Hypothalamus (tissue), 51 donors: ENCODE data around the gene MAP4K1.
"Not testable (repeated sequence)": the region's sequence is repeated elsewhere in the genome, so short reads cannot be mapped to it uniquely, and the experiment has no call there.

Source experiments
- DNase-seq, 51 donors: peaks; one replicate each; lab custom pipeline; 2025; lab: John Stamatoyannopoulos, UW

MAP4K1 gene

GRCh38 chr19:38629568-38629967, 11.8 kb upstream of the MAP4K1 start:
- no peak for DNase-seq

DNA sequence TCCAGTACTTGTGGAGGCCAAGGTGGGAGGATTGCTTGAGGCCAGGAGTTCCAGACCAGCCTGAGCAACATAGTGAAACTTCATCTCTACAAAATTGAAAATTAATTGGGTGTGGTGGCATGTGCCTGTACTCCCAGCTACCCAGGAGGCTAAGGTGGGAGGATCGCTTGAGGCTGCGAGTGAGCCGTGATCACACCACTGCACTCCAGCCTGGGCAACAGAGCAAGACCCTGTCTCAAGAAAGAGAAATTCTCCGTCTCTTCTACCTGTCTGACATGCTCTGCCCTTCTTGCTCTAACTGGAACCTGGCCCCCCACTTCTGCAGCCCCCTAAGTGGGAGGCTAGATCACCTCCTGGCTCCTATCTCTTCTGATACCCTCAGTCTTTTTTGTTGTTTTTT, 8.6 kb upstream of the MAP4K1 start:
- no peak for DNase-seq

DNA sequence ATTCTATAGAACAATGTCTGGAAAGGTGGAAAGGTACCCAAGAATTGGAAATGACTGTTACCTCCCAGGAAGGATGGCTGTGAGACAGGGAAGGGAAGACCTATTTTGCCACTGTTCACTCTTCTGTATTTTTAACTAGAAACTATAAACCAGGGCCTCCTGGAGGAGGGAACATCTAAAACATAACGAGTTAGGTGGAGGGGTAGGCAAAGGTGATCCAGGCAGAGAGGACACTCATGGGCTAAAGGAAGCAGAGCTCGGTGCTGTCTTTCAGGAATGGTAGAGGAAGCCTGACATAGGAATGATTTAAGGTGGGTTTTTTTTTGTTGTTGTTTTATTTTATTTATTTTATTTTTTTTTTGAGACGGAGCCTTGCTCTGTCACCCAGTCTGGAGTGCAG, 7.1 kb upstream of the MAP4K1 start:
- DNase-seq = no peak

DNA sequence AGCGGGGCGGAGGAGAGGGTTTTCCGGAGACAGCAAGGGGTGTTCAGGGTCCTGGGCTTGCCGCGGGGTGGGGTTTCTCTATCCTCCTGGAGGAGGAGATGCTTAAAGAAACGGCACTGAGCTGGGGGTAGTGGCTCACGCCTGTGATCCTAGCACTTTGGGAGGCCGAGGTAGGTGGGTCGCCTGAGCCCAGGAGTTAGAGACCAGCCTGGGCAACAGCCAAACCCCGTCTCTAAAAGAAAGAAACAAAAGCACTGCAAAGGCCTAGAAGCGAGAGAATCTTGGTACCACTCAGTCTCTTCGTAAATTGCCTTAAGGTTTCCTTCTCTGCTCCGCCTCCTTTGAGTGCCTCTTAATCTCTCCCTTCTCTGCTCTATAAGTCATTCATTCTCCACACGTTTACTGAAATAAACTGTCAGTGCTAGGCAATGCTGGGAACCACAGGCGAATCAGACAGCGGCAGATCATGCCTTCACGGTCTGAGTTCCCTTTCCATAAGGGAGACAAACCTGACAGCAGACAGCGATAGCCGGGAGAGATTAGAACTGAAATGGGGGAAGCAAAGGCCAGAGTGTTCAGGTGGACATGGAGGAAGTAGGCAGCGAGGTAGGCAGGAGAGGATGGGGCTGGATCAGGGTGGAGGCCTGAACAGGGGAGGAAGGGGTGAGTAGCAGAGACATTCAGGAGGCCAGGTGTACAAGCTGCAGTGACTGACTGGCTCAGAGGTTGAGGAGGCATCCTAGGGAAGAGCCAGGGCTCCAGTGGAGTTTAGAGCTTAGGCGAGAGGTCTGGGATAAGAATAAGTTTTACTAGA, 1.8 kb upstream of the MAP4K1 start:
- DNase-seq = no peak

GRCh38 chr19:38618590-38619360, 1.0 kb upstream of the MAP4K1 start, which contains the start of gene EIF3K:
EIF3K (plus strand) TSS chr19:38619188; CDS start chr19:38619269, 81 bp downstream.
- DNase-seq = peak; percentile 91 to 100 (median 98)

GRCh38 chr19:38617283-38617763, 430 bp downstream of the MAP4K1 start:
- DNase-seq = peak in 1 of 51 donors; percentile 6

DNA sequence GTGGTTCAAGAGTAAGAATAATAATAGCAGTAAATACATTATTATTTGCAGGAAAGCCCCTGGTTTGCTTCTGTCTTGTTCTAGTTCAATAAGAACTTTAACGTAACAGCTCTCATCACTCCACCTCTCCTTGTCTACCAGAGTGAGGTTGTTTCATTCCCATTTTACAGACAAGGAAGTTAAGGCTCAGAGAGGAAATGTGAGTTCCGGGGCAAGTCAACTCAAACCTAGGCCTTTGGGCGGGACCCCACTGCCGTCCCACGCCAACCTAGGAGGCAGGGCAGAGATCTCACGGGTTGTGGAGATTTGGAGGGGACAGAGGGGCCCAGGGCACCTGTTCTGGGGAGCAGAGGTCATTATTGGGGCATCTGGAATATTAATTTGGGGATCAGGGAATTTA, 1.5 kb downstream of the MAP4K1 start:
- no peak for DNase-seq

- no peak for DNase-seq
These were observed 2.7 kb downstream of the MAP4K1 start for GRCh38 chr19:38615007-38615581.

DNA sequence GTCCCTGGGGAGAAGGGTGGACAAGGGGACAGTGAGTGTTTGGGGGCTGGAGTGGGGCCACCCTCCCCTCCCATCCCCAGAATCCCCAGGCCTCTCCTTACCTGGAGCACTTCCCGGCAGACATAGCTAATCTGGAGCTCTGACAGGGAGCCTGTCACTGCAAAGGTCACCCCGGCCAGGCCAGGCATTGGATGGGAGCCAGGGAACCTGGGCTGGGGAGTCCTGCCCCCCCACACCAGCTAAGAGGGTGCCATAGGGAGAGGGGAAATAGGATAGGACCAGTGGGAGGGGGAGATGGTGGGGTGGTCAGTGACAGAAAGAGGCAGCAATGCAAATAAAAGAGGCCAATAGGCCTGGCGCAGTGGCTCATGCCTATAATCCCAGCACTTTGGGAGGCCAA, 3.5 kb downstream of the MAP4K1 start:
- no peak for DNase-seq

- no peak for DNase-seq
These were observed 11.6 kb downstream of the MAP4K1 start for GRCh38 chr19:38606131-38606530.

DNA sequence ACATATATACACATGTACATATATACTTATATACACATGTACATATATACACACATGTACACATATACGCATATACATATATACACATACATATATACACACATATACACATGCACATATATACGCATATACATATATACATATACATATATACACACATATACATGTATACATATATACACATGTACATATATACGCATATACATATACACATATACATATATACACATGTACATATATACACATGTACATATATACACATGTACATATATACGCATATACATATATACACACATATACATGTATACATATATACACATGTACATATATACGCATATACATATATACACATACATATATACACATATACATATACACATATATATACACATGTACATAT, 14.9 kb downstream of the MAP4K1 start:
- DNase-seq = not testable (repeated sequence)

- DNase-seq = no peak
These were observed 18.0 kb downstream of the MAP4K1 start for GRCh38 chr19:38599722-38600121.

- no peak for DNase-seq
These were observed 20.7 kb downstream of the MAP4K1 start for GRCh38 chr19:38597075-38597474.

- DNase-seq = peak in 19 of 51 donors; percentile 6 to 47 (median 21)
These were observed 21.4 kb downstream of the MAP4K1 start for GRCh38 chr19:38596057-38596981.

- DNase-seq = no peak
These were observed 24.8 kb downstream of the MAP4K1 start for GRCh38 chr19:38592940-38593339.

GRCh38 chr19:38588041-38588440, 29.7 kb downstream of the MAP4K1 start:
- no peak for DNase-seq

DNA sequence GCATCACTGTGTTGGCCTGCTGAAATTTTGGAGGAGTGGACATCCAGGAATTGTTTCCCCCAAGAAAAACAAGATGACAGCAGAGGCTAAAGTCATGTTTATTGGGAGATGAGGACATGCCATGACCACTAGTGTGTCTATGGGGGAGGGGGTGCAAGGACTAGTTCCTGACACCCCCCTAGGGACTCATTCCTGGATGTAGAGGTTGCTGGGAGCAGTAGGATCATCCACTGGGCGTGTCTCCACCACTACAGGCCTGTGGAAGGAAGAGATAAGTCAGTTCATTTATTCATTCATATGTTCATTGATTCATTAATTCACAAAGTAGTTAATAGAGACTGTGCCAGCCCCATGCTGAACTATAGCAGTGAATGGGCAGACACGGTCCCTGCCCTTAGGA, 30.2 kb downstream of the MAP4K1 start:
- no peak for DNase-seq

- DNase-seq = no peak
These were observed 33.8 kb downstream of the MAP4K1 start for GRCh38 chr19:38583985-38584305.

GRCh38 chr19:38583219-38583984, 34.4 kb downstream of the MAP4K1 start:
- no peak for DNase-seq

- DNase-seq = no peak
These were observed 37.7 kb downstream of the MAP4K1 start for GRCh38 chr19:38580080-38580479.
